SK-N-SH treated with all-trans-retinoic acid at 6 μM for 48 hours (cell line): Measurements from ENCODE around the gene STK32B.

Experiments
- GLIS3 ChIP-seq: fragments of 250-450 bp; sonication (Bioruptor Pico); IDR thresholded peaks from 2 replicates; pipeline ENCODE4 v1.5.0; 2020; ENCODE audit warnings: mild to moderate bottlenecking, moderate library complexity
- RARB ChIP-seq: fragments of 250-450 bp; sonication (Bioruptor Pico); IDR thresholded peaks from 2 replicates; pipeline ENCODE4 v1.8.0; 2021; ENCODE audit warnings: mild to moderate bottlenecking, moderate library complexity
- ZFP3 ChIP-seq: fragments of 250-450 bp; sonication (Bioruptor Pico); IDR thresholded peaks from 2 replicates; pipeline ENCODE4 v1.5.0; 2020; ENCODE audit warnings: mild to moderate bottlenecking, moderate library complexity
- TF ChIP-seq, protein P1 (sequence below): fragments of 250-450 bp; sonication (Bioruptor Pico); IDR thresholded peaks from 2 replicates; pipeline ENCODE4 v1.8.0; 2020; ENCODE audit warnings: mild to moderate bottlenecking, moderate library complexity, borderline replicate concordance
- TF ChIP-seq, protein P2 (sequence below): fragments of 250-450 bp; sonication (Bioruptor Pico); IDR thresholded peaks from 2 replicates; pipeline ENCODE4 v1.5.0; 2020; ENCODE audit warnings: mild to moderate bottlenecking, moderate library complexity

DNA sequence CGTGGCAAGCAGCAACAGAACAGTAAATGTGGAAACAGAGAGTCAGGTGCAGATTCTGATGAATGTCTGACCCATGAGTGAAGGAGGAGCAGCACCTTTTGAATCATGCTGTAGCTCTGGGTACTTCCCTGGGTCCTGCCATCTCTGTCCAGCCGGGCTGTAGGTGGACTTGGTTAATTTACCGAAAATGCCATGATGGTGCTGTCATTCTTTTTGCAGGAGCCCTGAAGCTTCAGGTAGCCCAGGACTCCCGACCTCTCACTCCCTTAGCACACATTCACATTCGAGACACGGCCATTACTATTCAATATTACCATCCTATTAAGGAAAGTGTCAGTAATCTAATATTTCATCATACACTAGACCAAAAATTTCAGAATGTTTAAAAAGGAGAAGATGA lies 320.9 kb downstream of the STK32B start:
- TF ChIP-seq, protein P1, sequence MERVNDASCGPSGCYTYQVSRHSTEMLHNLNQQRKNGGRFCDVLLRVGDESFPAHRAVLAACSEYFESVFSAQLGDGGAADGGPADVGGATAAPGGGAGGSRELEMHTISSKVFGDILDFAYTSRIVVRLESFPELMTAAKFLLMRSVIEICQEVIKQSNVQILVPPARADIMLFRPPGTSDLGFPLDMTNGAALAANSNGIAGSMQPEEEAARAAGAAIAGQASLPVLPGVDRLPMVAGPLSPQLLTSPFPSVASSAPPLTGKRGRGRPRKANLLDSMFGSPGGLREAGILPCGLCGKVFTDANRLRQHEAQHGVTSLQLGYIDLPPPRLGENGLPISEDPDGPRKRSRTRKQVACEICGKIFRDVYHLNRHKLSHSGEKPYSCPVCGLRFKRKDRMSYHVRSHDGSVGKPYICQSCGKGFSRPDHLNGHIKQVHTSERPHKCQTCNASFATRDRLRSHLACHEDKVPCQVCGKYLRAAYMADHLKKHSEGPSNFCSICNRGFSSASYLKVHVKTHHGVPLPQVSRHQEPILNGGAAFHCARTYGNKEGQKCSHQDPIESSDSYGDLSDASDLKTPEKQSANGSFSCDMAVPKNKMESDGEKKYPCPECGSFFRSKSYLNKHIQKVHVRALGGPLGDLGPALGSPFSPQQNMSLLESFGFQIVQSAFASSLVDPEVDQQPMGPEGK (CRISPR knock-in tag): no peak
- TF ChIP-seq GLIS3 (CRISPR knock-in tag): no peak
- no peak for TF ChIP-seq RARB (CRISPR knock-in tag)
- TF ChIP-seq ZFP3: no peak
- TF ChIP-seq, protein P2, sequence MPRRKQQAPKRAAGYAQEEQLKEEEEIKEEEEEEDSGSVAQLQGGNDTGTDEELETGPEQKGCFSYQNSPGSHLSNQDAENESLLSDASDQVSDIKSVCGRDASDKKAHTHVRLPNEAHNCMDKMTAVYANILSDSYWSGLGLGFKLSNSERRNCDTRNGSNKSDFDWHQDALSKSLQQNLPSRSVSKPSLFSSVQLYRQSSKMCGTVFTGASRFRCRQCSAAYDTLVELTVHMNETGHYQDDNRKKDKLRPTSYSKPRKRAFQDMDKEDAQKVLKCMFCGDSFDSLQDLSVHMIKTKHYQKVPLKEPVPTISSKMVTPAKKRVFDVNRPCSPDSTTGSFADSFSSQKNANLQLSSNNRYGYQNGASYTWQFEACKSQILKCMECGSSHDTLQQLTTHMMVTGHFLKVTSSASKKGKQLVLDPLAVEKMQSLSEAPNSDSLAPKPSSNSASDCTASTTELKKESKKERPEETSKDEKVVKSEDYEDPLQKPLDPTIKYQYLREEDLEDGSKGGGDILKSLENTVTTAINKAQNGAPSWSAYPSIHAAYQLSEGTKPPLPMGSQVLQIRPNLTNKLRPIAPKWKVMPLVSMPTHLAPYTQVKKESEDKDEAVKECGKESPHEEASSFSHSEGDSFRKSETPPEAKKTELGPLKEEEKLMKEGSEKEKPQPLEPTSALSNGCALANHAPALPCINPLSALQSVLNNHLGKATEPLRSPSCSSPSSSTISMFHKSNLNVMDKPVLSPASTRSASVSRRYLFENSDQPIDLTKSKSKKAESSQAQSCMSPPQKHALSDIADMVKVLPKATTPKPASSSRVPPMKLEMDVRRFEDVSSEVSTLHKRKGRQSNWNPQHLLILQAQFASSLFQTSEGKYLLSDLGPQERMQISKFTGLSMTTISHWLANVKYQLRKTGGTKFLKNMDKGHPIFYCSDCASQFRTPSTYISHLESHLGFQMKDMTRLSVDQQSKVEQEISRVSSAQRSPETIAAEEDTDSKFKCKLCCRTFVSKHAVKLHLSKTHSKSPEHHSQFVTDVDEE (CRISPR knock-in tag): no peak
